HG02759 (cell line): Measurements from ENCODE around the gene TLR4.
A peak's percentile ranks its signal among the peaks of the same experiment; 100 is the strongest.

Experiments used
- ATAC-seq: cut with Tn5 transposase; IDR thresholded peaks from one replicate; pipeline ENCODE4 v1.9.1; 2021; ENCODE audit warnings: mild to moderate bottlenecking, moderate library complexity; ENCODE audit not compliant: unreplicated experiment

TLR4 gene

GRCh38 chr9:117704024-117704575, at the start of gene TLR4:
TSS of gene TLR4 (plus strand) at chr9:117704403. CDS start at chr9:117704473, 70 bp downstream.
- peak; percentile 99 for ATAC-seq

GRCh38 chr9:117656002-117656401, 48.2 kb upstream of the TLR4 start:
- no peak for ATAC-seq

DNA sequence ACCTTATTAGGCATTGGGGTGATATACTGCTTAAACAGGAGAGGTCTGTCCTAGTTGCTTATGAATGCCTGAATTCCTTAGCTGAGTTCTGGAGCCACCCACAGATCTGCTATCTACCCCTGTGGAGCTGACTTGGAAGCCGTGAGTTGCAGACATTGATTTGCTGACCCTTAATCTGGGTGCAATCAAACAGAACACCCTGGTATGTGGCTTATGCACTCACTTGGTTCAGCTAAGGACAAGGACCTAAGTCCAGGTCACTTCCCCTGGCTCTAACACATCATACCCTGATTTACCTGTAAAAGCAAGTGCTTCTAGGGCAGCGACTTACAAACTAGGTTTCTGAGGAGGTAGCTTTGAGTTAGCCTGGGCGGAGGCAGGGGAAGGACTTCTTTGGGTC, 41.6 kb upstream of the TLR4 start:
- no peak for ATAC-seq

- no peak for ATAC-seq
Measured at GRCh38 chr9:117664419-117664818, 39.8 kb upstream of the TLR4 start.

- no peak for ATAC-seq
Measured at GRCh38 chr9:117665601-117666385, 38.4 kb upstream of the TLR4 start.

- no peak for ATAC-seq
Measured at GRCh38 chr9:117671468-117671867, 32.7 kb upstream of the TLR4 start.

GRCh38 chr9:117672369-117672768, 31.8 kb upstream of the TLR4 start:
- ATAC-seq, result no peak

GRCh38 chr9:117677572-117677971, 26.6 kb upstream of the TLR4 start:
- no peak for ATAC-seq

DNA sequence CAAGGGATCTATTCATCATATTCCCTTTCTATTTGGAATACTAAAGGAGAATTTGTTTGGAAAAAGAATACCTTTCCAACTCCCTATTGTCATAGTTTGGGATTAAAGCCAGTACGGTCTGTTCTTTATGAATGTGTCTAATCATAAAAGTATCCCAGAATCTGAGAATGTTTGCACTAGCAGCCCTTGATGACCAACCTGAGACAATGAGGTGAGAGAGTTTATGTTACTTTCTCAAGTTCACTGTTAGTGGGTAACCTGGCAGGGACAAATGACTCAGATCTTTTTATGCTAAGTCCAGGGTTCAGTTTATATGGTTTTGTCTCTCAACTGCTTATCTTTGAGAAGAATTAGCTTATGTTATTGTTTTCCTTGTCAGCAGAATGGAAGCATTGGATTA, 25.3 kb upstream of the TLR4 start:
- ATAC-seq, result no peak

- ATAC-seq, result no peak
Measured at GRCh38 chr9:117679416-117679815, 24.8 kb upstream of the TLR4 start.

DNA sequence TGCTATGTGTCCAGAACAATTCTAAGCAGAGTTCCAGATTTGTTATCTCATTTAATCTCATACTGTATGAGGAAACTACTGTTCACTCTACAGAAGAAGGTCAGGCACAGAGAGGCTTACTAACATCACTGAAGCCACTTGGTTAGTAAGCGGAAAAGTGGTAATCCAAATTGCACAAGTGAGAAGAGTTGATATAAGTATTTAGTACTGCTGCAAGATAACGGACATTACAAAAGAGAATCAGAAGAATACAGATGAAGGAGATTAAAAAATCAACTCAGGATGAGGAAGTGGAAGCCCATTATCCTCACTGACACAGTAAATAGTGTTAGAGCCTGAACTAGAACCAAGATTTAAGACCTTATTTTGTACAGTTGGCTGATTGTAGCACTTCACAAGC, 22.3 kb upstream of the TLR4 start:
- ATAC-seq, result no peak

- peak; percentile 78 for ATAC-seq
Measured at GRCh38 chr9:117682955-117683710, 21.1 kb upstream of the TLR4 start.

DNA sequence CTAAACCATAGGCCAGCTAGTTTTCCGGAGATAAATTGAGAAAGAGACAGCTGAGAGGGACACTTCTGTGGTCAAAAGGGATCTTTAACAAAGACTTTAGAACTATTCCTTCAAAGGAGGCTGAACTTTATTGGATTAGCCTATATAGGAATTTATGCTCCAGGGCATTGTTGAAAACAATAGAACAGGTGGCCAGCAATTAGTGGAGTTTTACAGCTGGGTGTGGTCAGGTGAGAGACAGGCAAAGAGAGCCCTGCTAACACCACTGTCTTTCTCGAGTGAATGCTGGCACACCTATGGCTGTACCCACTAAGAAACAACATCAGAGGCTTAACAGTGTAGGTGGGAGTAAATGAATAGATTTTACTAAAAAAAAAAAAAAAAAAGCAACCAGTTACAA, 16.7 kb upstream of the TLR4 start:
- no peak for ATAC-seq

GRCh38 chr9:117691367-117691766, 12.8 kb upstream of the TLR4 start:
- no peak for ATAC-seq

GRCh38 chr9:117696154-117696553, 8.0 kb upstream of the TLR4 start:
- ATAC-seq, result no peak

DNA sequence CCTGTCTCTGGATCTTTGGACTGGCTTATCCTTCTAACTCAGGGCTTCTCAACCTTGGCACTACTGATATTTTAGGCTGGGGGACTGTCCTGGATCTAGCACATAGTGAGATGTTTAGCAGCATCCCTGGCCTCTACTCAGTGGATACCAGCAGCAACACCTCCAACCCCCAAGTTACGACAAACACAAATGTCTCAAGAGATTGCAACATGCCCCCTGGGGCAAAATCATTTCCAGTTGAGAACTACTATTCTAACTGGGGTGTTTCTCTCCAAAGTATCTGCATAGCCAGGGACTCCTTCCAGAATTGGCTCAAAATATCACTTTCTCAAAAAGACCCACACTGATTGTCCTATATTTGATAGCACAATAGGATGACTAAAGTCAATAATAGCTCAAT, 7.2 kb upstream of the TLR4 start:
- ATAC-seq, result no peak

GRCh38 chr9:117703537-117703936, 666 bp upstream of the TLR4 start:
- ATAC-seq, result no peak

DNA sequence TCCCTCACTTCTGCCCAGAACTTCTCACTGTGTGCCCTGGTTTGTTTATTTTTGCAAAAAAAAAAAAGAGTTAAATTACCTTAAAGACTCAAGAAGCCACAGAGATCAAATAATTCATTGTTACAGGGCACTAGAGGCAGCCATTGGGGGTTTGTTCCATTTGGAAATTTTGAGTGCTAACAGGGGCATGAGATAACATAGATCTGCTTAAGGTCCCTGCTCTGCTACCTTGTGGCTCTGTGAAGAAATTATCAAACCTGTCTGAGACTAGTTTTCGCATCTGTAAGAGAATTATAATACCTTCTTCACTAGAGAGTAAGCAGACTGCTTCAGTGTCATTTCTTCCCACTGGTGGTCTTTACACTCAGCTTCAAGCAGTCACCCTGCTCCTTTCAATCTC, 394 bp downstream of the TLR4 start:
- peak; percentile 19 for ATAC-seq

DNA sequence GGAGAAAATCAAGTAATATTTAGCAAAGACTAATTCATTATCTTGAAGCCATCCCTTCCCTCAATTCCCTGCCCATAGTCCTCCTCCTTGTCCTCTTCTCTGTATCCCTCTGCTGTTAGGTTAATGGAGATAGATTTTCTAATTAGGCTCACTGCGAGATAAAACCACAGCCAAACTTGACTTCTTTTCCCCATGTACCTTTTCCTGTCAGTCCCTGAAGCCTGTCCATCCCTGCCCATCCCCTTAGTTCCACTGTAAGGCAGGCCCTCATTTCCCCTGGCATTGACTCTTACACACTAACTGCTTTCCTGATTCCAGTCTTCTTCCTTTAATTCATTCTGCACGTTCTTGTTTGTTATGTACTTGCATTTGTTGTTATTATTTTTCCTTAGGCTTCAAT, 1.2 kb downstream of the TLR4 start:
- no peak for ATAC-seq

GRCh38 chr9:117706421-117707116, 2.4 kb downstream of the TLR4 start:
- ATAC-seq, result no peak

DNA sequence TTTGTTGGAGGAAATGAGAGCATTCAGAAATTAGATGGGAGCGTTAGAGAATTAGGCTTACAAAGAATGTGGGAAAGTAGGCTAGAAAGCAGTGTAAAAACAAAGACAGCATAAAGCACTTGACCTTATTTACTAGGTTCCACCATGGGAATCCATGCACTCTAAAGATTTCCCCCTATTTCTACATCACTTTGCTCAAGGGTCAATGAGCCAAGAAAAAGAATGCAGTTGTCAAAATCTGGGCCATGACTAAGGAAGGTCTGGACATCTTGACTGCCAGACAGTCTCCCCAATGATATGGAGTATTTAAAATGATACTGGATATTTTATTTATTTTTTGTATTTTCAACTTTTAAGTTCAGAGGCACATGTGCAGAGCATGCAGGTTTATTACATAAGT, 3.4 kb downstream of the TLR4 start:
- ATAC-seq, result no peak
